Measurements from ENCODE around the gene KNSTRN.
A peak's percentile ranks its signal among the peaks of the same experiment; 100 is the strongest.

The KNSTRN gene

GRCh38 chr15:40392986-40393948, 10.7 kb downstream of the KNSTRN start:
- Histone ChIP-seq H3K27me3 (no peaks in the 10 kb centered on the region), H3K4me3 (no peak overlapping the region), H3K9ac (no peak overlapping the region), H3K4me2 (peak overlapping the region in 1 of 11 experiments; percentile 2; a peak in 1 of 22 replicates), H3K36me3 (peaks cover 53 to 86% (median 81%) of the 10 kb centered on the region in 11 experiments), H4K20me1 (no peaks in the 10 kb centered on the region), H3K9me3 (replicated peaks in 1 of 11) (peaks cover 1 to 12% (median 3%) of the 10 kb centered on the region in 11 experiments; a peak in 16 of 22 replicates), H3K27ac (no peak overlapping the region), H3K4me1 (peaks cover 19 to 74% (median 44%) of the 10 kb centered on the region in 10 experiments)
- no peak for TF ChIP-seq Cebpa-rat (IDR thresholded peaks at IDR 0.05)

- H3K27ac ChIP-seq = peak overlapping the region in 10 of 11 experiments; percentile 15 to 75 (median 68); a peak in 20 of 22 replicates
- no peaks in the 10 kb centered on the region for H3K27me3 ChIP-seq
- H3K36me3 ChIP-seq = peaks cover 17 to 53% (median 41%) of the 10 kb centered on the region in 11 experiments
- H3K9me3 ChIP-seq (replicated peaks in 1 of 11) = no peaks in the 10 kb centered on the region
- H4K20me1 ChIP-seq = no peaks in the 10 kb centered on the region
- H3K9ac ChIP-seq = peak overlapping the region in 9 of 11 experiments; percentile 9 to 60 (median 38); a peak in 13 of 22 replicates
- H3K4me2 ChIP-seq = peak overlapping the region; percentile 70 to 88 (median 83)
- peak overlapping the region in 8 of 10 experiments; percentile 5 to 32 (median 18); a peak in 7 of 20 replicates for H3K4me3 ChIP-seq
- TF ChIP-seq Cebpa-rat (IDR thresholded peaks at IDR 0.05) = no peak
- peaks cover 25 to 73% (median 44%) of the 10 kb centered on the region in 10 experiments for H3K4me1 ChIP-seq
Measured at GRCh38 chr15:40397688-40398412, 15.3 kb downstream of the KNSTRN start.

GRCh38 chr15:40398413-40398873, 15.9 kb downstream of the KNSTRN start:
- Histone ChIP-seq H3K4me3 (peak overlapping the region in 8 of 10 experiments; percentile 5 to 32 (median 18); a peak in 7 of 20 replicates), H3K36me3 (peaks cover 11 to 47% (median 35%) of the 10 kb centered on the region in 11 experiments), H3K27me3 (no peaks in the 10 kb centered on the region), H3K9me3 (replicated peaks in 1 of 11) (no peaks in the 10 kb centered on the region), H3K4me2 (peak overlapping the region; percentile 70 to 88 (median 83)), H3K9ac (peak overlapping the region in 9 of 11 experiments; percentile 9 to 60 (median 38); a peak in 13 of 22 replicates), H4K20me1 (no peaks in the 10 kb centered on the region), H3K4me1 (peaks cover 25 to 70% (median 44%) of the 10 kb centered on the region in 10 experiments), H3K27ac (peak overlapping the region in 10 of 11 experiments; percentile 15 to 75 (median 68); a peak in 19 of 22 replicates)
- TF ChIP-seq Cebpa-rat (IDR thresholded peaks at IDR 0.05) = no peak

- H3K9ac ChIP-seq = no peak overlapping the region
- peak overlapping the region in 7 of 11 experiments; percentile 62 to 75 (median 71); a peak in 11 of 22 replicates for H3K27ac ChIP-seq
- H3K4me1 ChIP-seq = peaks cover 25 to 62% (median 45%) of the 10 kb centered on the region in 10 experiments
- no peak for TF ChIP-seq Cebpa-rat (IDR thresholded peaks at IDR 0.05)
- H3K36me3 ChIP-seq = peaks cover 6 to 38% (median 26%) of the 10 kb centered on the region in 11 experiments; a peak in 20 of 22 replicates
- H3K4me2 ChIP-seq = peak overlapping the region; percentile 70 to 88 (median 83); a peak in 19 of 22 replicates
- H3K27me3 ChIP-seq = no peaks in the 10 kb centered on the region
- H3K4me3 ChIP-seq = no peak overlapping the region
- no peaks in the 10 kb centered on the region for H3K9me3 ChIP-seq (replicated peaks in 1 of 11)
- H4K20me1 ChIP-seq = no peaks in the 10 kb centered on the region
Measured at GRCh38 chr15:40399370-40399769, 16.8 kb downstream of the KNSTRN start.

GRCh38 chr15:40405501-40406381, 23.2 kb downstream of the KNSTRN start, which contains the start of gene IVD:
IVD (plus strand) TSS chr15:40405795; CDS start chr15:40405828, 33 bp downstream.
- H3K4me2 ChIP-seq = peak within 1 kb of the TSS; percentile 88 to 98 (median 94)
- H3K27me3 ChIP-seq = no peaks in the 10 kb centered on the region
- no peak for TF ChIP-seq Cebpa-rat (IDR thresholded peaks at IDR 0.05)
- H3K9ac ChIP-seq = peak within 1 kb of the TSS; percentile 80 to 89 (median 85)
- peaks cover 25 to 38% (median 32%) of the 10 kb centered on the region in 10 experiments for H3K4me1 ChIP-seq
- H3K36me3 ChIP-seq = peaks cover 25 to 47% (median 37%) of the 10 kb centered on the region in 11 experiments
- no peaks in the 10 kb centered on the region for H3K9me3 ChIP-seq (replicated peaks in 1 of 11)
- H4K20me1 ChIP-seq = peaks cover 0 to 31% (median 17%) of the 10 kb centered on the region in 11 experiments; a peak in 15 of 22 replicates
- H3K4me3 ChIP-seq = peak within 1 kb of the TSS; percentile 70 to 86 (median 78)
- H3K27ac ChIP-seq = peak within 1 kb of the TSS; percentile 58 to 86 (median 80); a peak in 21 of 22 replicates

- H3K27ac ChIP-seq = peak overlapping the region in 5 of 11 experiments; percentile 7 to 28 (median 17); a peak in 3 of 22 replicates
- H3K9ac ChIP-seq = peak overlapping the region in 10 of 11 experiments; percentile 8 to 86 (median 74); a peak in 12 of 22 replicates
Measured at GRCh38 chr15:40407330-40407990, 24.9 kb downstream of the KNSTRN start.

GRCh38 chr15:40409366-40409765, 26.8 kb downstream of the KNSTRN start:
- peaks cover 62 to 73% (median 69%) of the 10 kb centered on the region in 11 experiments for H3K36me3 ChIP-seq
- no peaks in the 10 kb centered on the region for H3K27me3 ChIP-seq
- H3K9me3 ChIP-seq (replicated peaks in 1 of 11) = no peaks in the 10 kb centered on the region
- no peak overlapping the region for H3K9ac ChIP-seq
- no peak overlapping the region for H3K27ac ChIP-seq
- H3K4me3 ChIP-seq = no peak overlapping the region
- peaks cover 0 to 51% (median 21%) of the 10 kb centered on the region in 11 experiments; a peak in 16 of 22 replicates for H4K20me1 ChIP-seq
- H3K4me1 ChIP-seq = peaks cover 25 to 36% (median 32%) of the 10 kb centered on the region in 10 experiments
- TF ChIP-seq Cebpa-rat (IDR thresholded peaks at IDR 0.05) = no peak
- H3K4me2 ChIP-seq = no peak overlapping the region

More at GRCh38 chr15:40407330-40407990, 24.9 kb downstream of the KNSTRN start:
- Histone ChIP-seq H4K20me1 (peaks cover 0 to 43% (median 17%) of the 10 kb centered on the region in 11 experiments; a peak in 15 of 22 replicates), H3K4me2 (peak overlapping the region; percentile 88 to 98 (median 94)), H3K9me3 (replicated peaks in 1 of 11) (no peaks in the 10 kb centered on the region), H3K4me1 (peaks cover 25 to 38% (median 32%) of the 10 kb centered on the region in 10 experiments), H3K36me3 (peaks cover 43 to 59% (median 50%) of the 10 kb centered on the region in 11 experiments), H3K27me3 (no peaks in the 10 kb centered on the region), H3K4me3 (peak overlapping the region in 7 of 10 experiments; percentile 10 to 86 (median 79); a peak in 9 of 20 replicates)
- no peak for TF ChIP-seq Cebpa-rat (IDR thresholded peaks at IDR 0.05)
